Bronchial smooth muscle cell (primary cell): ENCODE results near the gene CDKN2AIP. TPM values are rescaled to one million over a fixed set of nuclear protein-coding genes. Genes with fewer than 3 reads are reported as not detected.

Source experiments
- total RNA-seq: library from RNA; depleted of rRNA; stranded (reverse); fragments of >200 nt; gene quantifications from 2 replicates; pipeline ENCODE4 v1.2.1, GENCODE V29; 2014

Gene CDKN2AIP, protein sequence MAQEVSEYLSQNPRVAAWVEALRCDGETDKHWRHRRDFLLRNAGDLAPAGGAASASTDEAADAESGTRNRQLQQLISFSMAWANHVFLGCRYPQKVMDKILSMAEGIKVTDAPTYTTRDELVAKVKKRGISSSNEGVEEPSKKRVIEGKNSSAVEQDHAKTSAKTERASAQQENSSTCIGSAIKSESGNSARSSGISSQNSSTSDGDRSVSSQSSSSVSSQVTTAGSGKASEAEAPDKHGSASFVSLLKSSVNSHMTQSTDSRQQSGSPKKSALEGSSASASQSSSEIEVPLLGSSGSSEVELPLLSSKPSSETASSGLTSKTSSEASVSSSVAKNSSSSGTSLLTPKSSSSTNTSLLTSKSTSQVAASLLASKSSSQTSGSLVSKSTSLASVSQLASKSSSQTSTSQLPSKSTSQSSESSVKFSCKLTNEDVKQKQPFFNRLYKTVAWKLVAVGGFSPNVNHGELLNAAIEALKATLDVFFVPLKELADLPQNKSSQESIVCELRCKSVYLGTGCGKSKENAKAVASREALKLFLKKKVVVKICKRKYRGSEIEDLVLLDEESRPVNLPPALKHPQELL
- total RNA-seq = 10.9 and 11.5 TPM in 2 replicates

DNA sequence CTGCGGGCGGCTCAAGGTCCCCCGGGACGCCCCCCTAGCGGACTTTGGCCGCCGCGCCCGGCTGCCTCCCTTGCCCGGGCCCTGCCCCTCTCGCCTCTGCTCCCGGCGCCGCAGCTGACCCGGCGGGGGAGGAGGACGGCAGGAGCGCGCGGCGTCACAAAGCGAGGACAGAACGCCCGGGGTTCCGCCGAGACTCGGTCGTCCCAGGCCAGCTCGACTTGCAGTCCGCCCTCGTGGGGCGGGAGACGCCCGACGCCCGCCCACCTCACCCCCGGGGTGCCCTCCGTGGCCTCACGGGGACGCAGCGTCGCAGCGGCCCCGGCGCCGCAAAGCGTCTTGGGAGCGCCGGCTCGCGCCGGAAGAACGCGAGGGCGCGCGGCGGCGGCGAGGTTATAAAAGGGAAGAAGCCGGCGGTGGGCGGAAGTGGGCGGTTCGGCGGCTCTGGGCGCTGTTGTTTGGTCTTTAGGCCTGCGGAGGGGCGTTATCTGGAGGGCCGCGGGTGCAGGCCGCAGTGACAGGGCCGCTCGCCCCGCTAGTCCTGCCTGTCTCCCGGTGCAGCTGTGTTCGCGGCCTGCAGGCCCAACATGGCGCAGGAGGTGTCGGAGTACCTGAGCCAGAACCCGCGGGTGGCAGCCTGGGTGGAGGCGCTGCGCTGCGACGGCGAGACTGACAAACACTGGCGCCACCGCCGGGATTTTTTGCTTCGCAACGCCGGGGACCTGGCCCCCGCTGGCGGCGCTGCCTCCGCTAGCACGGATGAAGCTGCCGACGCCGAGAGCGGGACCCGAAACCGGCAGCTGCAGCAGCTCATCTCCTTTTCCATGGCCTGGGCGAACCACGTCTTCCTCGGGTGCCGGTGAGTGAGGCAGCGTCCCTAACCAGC is at the start of gene CDKN2AIP:
CDKN2AIP (plus strand) TSS at position 423 of the 883 bp plus-strand sequence; CDS start at position 585, 162 bp downstream.

Other genes starting within 250 kb of the CDKN2AIP start
- not detected in 2 replicates for gene CLDN22, start 124.4 kb upstream of the CDKN2AIP start, total RNA-seq
- not detected in 2 replicates for gene CLDN24, start 122.2 kb upstream of the CDKN2AIP start, total RNA-seq
- 8.8 and 11.6 TPM in 2 replicates for gene ING2, start 60.4 kb downstream of the CDKN2AIP start, total RNA-seq
- 8.8 and 13.2 TPM in 2 replicates for gene RWDD4, start 214.5 kb downstream of the CDKN2AIP start, total RNA-seq
- 31.1 TPM in 2 replicates for gene TRAPPC11, start 214.7 kb downstream of the CDKN2AIP start, total RNA-seq